CD4-positive, alpha-beta memory T cell (primary cell): Measurements from ENCODE around the gene CHST11. TPM values are rescaled to one million over a fixed set of nuclear protein-coding genes. Genes with fewer than 3 reads are reported as not detected.
A peak's percentile ranks its signal among the peaks of the same experiment; 100 is the strongest.
"Not testable (repeated sequence)": the region's sequence is repeated elsewhere in the genome, so short reads cannot be mapped to it uniquely, and the experiment has no call there.

ENCODE experiments used
- CTCF ChIA-PET: fragments of 350-600 bp; sonication (Branson Sonifier 250); formaldehyde crosslinking; loops from one replicate; lab custom pipeline; 2021; ENCODE audit warnings: inconsistent platforms; ENCODE audit not compliant: partially characterized antibody; lab: Charles Lee
- POLR2A ChIA-PET: fragments of 350-600 bp; sonication (Branson Sonifier 250); formaldehyde crosslinking; loops from one replicate; lab custom pipeline; 2021; ENCODE audit not compliant: partially characterized antibody; lab: Charles Lee
- DNase-seq, 5 donors: peaks; one replicate each; pipeline versions ENCODE4 v3.0.0 to v3.0.0-alpha.2; 2020 to 2022; ENCODE audit warnings: mixed read lengths in 1 of 5
- H3K27ac ChIP-seq: one replicate; pipeline ENCODE4 v1.7.0; 2013; ENCODE audit warnings: low read depth, low read length
- H3K27me3 ChIP-seq: 2 replicates; pipeline ENCODE4 v1.7.0; 2013; ENCODE audit warnings: mild to moderate bottlenecking, low read length, moderate library complexity; ENCODE audit not compliant: insufficient read depth
- H3K36me3 ChIP-seq: 2 replicates; pipeline ENCODE4 v1.7.0; 2013; ENCODE audit warnings: mild to moderate bottlenecking, low read length, moderate library complexity; ENCODE audit not compliant: insufficient read depth
- H3K4me1 ChIP-seq: 2 replicates; pipeline ENCODE4 v1.7.0; 2013; ENCODE audit warnings: mild to moderate bottlenecking, low read length, moderate library complexity; ENCODE audit not compliant: insufficient read depth
- H3K4me3 ChIP-seq, 2 donors: one replicate each; pipeline ENCODE4 v1.7.0; 2013; ENCODE audit warnings: low read length in 2 of 2, mild to moderate bottlenecking in 1 of 2
- H3K9me3 ChIP-seq, 2 donors: one replicate each; pipeline ENCODE4 v1.7.0; 2013; ENCODE audit warnings: low read length in 2 of 2, control low read depth in 1 of 2; ENCODE audit not compliant: control insufficient read depth in 1 of 2
- H3K27ac Mint-ChIP-seq, 7 donors: one replicate each; pipeline ENCODE4 v1.8.0; 2020 to 2021; ENCODE audit warnings: mixed read lengths in 7 of 7, mild to moderate bottlenecking in 6 of 7, inconsistent platforms in 3 of 7, moderate library complexity in 3 of 7
- H3K27me3 Mint-ChIP-seq, 2 donors: one replicate each; pipeline ENCODE4 v1.8.0; 2020 to 2021; ENCODE audit warnings: mixed read lengths in 2 of 2
- H3K36me3 Mint-ChIP-seq, 2 donors: one replicate each; pipeline ENCODE4 v1.8.0; 2020 to 2021; ENCODE audit warnings: mixed read lengths in 2 of 2, inconsistent platforms in 1 of 2, mild to moderate bottlenecking in 1 of 2
- H3K4me1 Mint-ChIP-seq, 4 donors: one replicate each; pipeline ENCODE4 v1.8.0; 2020 to 2021; ENCODE audit warnings: mixed read lengths in 4 of 4, mild to moderate bottlenecking in 1 of 4
- H3K4me3 Mint-ChIP-seq, 8 donors: one replicate each; pipeline ENCODE4 v1.8.0; 2020 to 2021; ENCODE audit warnings: mixed read lengths in 8 of 8, mild to moderate bottlenecking in 7 of 8, moderate library complexity in 6 of 8, inconsistent platforms in 3 of 8
- H3K9me3 Mint-ChIP-seq, 8 donors: one replicate each; pipeline ENCODE4 v1.8.0; 2020 to 2021; ENCODE audit warnings: mixed read lengths in 8 of 8, mild to moderate bottlenecking in 5 of 8, inconsistent platforms in 3 of 8, moderate library complexity in 1 of 8
- intact Hi-C: fragments of 100-400 bp; cut with micrococcal nuclease; formaldehyde crosslinking; loops from one replicate; pipeline ENCODE4 v1.15.1; 2023
- polyA plus RNA-seq, 2 donors: library from polyadenylated mRNA; unstranded; fragments of 300-500 nt; fragmentation: Illumina TruSeq; gene quantifications; one replicate each; pipeline ENCODE4 v1.2.3, GENCODE V29; 2021
- total RNA-seq, 2 experiments: library from RNA; stranded (reverse); gene quantifications; one replicate each; pipeline ENCODE4 v1.2.3, GENCODE V29; 2021

The CHST11 gene
- total and polyA plus RNA-seq, 4 experiments from 2014 or later: 55.1 to 64.6 (median 59.8) TPM

DNA sequence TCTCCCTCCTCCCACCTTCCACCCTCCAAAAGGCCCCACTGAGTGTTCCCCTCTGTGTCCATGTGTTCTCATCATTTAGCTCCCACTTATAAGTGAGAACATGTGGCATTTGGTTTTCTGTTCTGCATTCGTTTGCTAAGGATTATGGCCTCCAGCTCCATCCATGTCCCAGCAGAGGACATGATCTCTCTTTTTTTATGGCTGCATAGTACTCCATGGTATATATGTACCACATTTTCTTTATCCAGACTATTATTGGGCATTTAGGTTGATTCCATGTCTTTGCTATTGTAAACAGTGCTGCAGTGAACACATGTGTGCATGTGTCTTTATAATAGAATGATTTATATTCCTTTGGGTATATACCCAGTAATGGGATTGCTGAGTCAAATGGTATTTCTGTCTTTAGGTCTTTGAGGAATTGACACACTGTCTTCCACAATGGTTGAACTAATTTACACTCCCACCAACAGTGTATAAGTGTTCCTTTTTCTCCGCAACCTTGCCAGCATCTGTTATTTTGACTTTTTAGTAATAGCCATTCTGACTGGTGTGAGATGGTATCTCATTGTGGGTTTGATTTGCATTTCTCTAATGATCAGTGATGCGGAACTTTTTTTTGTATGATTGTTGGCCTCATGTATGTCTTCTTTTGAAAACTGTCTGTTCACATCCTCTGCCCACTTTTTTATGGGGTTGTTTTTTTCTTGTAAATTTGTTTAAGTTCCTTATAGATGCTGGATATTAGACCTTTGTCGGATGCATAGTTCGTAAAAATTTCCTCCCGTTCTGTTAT, 287.2 kb downstream of the CHST11 start:
- CTCF ChIA-PET, POLR2A ChIA-PET, H3K4me3 ChIP-seq, H3K4me3 Mint-ChIP-seq, H3K27ac ChIP-seq, H3K27me3 ChIP-seq, intact Hi-C loops, H3K9me3 ChIP-seq, H3K27me3 Mint-ChIP-seq, H3K36me3 Mint-ChIP-seq, H3K9me3 Mint-ChIP-seq, DNase-seq, H3K36me3 ChIP-seq: not testable (repeated sequence)
- peaks cover 60% of the 10 kb centered on the region for H3K4me1 ChIP-seq
- H3K4me1 Mint-ChIP-seq: peaks cover 64 to 86% (median 74%) of the 10 kb centered on the region in 4 donors
- H3K27ac Mint-ChIP-seq: peak overlapping the region in 2 of 7 donors; percentile 49 to 58

- Mint-ChIP-seq H3K27ac (peak overlapping the region; percentile 16 to 89 (median 55)), H3K9me3 (peaks cover 0 to 2% (median 0%) of the 10 kb centered on the region in 8 donors), H3K27me3 (no peaks in the 10 kb centered on the region), H3K36me3 (peaks cover 0 to 3% of the 10 kb centered on the region in 2 donors), H3K4me3 (peak overlapping the region in 3 of 8 donors; percentile 18 to 67 (median 26)), H3K4me1 (peaks cover 53 to 76% (median 66%) of the 10 kb centered on the region in 4 donors)
- POLR2A ChIA-PET: interaction anchor here (1.0 to 2.5 kb wide), 3 partner anchors 12 to 26 kb away, joined by 3 to 13 read pairs (median 5); no protein-coding TSS in a partner anchor
- H3K4me1 ChIP-seq: peaks cover 45% of the 10 kb centered on the region
- DNase-seq: no peak
- no peak overlapping the region for H3K27ac ChIP-seq
- H3K4me3 ChIP-seq: no peak overlapping the region
- CTCF ChIA-PET: interaction anchor here (0.7 kb wide), 1 partner anchor 289 kb away, joined by 3 read pairs; no protein-coding TSS in a partner anchor
- intact Hi-C loops: no loop called here
- H3K36me3 ChIP-seq: no peaks in the 10 kb centered on the region
- no peaks in the 10 kb centered on the region for H3K9me3 ChIP-seq
- no peaks in the 10 kb centered on the region for H3K27me3 ChIP-seq
These were observed 289.8 kb downstream of the CHST11 start for GRCh38 chr12:104746467-104747088.

DNA sequence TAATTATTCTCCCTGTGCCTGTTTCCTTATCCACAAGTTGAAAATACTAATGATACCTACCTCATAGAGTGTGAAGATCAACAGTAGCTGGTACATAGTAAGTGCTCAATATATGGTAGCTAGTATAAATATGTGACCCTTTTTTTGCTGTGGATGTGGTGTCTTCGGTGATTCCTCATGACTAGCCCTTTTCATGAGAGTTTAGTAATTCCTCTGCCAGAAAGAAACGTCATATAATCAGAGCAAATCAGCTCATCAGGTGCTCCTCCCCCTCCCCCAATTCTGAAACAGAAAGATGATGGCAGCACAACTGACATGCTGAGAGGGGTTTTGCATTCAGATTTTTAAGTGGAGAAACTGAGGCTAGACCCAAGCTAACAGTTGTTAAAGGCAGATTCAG, 290.6 kb downstream of the CHST11 start:
- Mint-ChIP-seq H3K9me3 (peaks cover 0 to 2% (median 0%) of the 10 kb centered on the region in 8 donors), H3K4me1 (peaks cover 55 to 79% (median 66%) of the 10 kb centered on the region in 4 donors), H3K27me3 (no peaks in the 10 kb centered on the region), H3K36me3 (peaks cover 0 to 6% of the 10 kb centered on the region in 2 donors), H3K4me3 (peak overlapping the region in 7 of 8 donors; percentile 22 to 79 (median 63)), H3K27ac (peak overlapping the region in 6 of 7 donors; percentile 43 to 89 (median 64))
- intact Hi-C loops: no loop called here
- no peak for DNase-seq
- ChIA-PET POLR2A (interaction anchor here (0.8 to 2.5 kb wide), 6 partner anchors 8 to 443 kb away, joined by 3 to 13 read pairs (median 3); partner anchors contain the start of gene EID3), CTCF (interaction anchor here (0.7 to 1.5 kb wide), 2 partner anchors 290 to 366 kb away, joined by 3 read pairs; no protein-coding TSS in a partner anchor)
- Histone ChIP-seq H3K27ac (no peak overlapping the region), H3K9me3 (no peaks in the 10 kb centered on the region), H3K27me3 (no peaks in the 10 kb centered on the region), H3K4me3 (no peak overlapping the region), H3K36me3 (no peaks in the 10 kb centered on the region), H3K4me1 (peaks cover 45% of the 10 kb centered on the region)

GRCh38 chr12:104747955-104748354, 291.2 kb downstream of the CHST11 start:
- CTCF ChIA-PET: interaction anchor here (1.5 kb wide), 1 partner anchor 367 kb away, joined by 3 read pairs; no protein-coding TSS in a partner anchor
- Mint-ChIP-seq H3K27ac (peak overlapping the region; percentile 43 to 89 (median 65)), H3K27me3 (no peaks in the 10 kb centered on the region), H3K4me1 (peaks cover 54 to 79% (median 66%) of the 10 kb centered on the region in 4 donors), H3K9me3 (peaks cover 0 to 1% (median 0%) of the 10 kb centered on the region in 8 donors), H3K36me3 (peaks cover 0 to 6% of the 10 kb centered on the region in 2 donors), H3K4me3 (peak overlapping the region in 7 of 8 donors; percentile 53 to 79 (median 67))
- intact Hi-C loops: no loop called here
- Histone ChIP-seq H3K27ac (no peak overlapping the region), H3K4me3 (peak overlapping the region in 1 of 2 donors; percentile 5), H3K4me1 (peaks cover 45% of the 10 kb centered on the region), H3K36me3 (no peaks in the 10 kb centered on the region), H3K27me3 (no peaks in the 10 kb centered on the region), H3K9me3 (no peaks in the 10 kb centered on the region)
- POLR2A ChIA-PET: interaction anchor here (0.8 to 2.5 kb wide), 6 partner anchors 9 to 444 kb away, joined by 3 to 13 read pairs (median 4); partner anchors contain the start of gene EID3
- DNase-seq: peak in 4 of 5 donors; percentile 15 to 32 (median 24)

- peaks cover under 1 to 6% of the 10 kb centered on the region in 2 donors for H3K36me3 Mint-ChIP-seq
- H3K4me1 Mint-ChIP-seq: peaks cover 55 to 79% (median 69%) of the 10 kb centered on the region in 4 donors
- ChIA-PET CTCF (interaction anchor here (1.5 to 1.6 kb wide), 2 partner anchors 15 to 367 kb away, joined by 3 read pairs; no protein-coding TSS in a partner anchor), POLR2A (interaction anchor here (0.9 to 2.5 kb wide), 4 partner anchors 9 to 444 kb away, joined by 3 to 13 read pairs (median 4); partner anchors contain the start of gene EID3)
- intact Hi-C loops: no loop called here
- Histone ChIP-seq H3K27ac (no peak overlapping the region), H3K4me1 (peaks cover 45% of the 10 kb centered on the region), H3K4me3 (peak overlapping the region in 1 of 2 donors; percentile 5), H3K27me3 (no peaks in the 10 kb centered on the region), H3K36me3 (no peaks in the 10 kb centered on the region), H3K9me3 (no peaks in the 10 kb centered on the region)
- peak overlapping the region; percentile 43 to 89 (median 65) for H3K27ac Mint-ChIP-seq
- peak overlapping the region in 5 of 8 donors; percentile 14 to 68 (median 67) for H3K4me3 Mint-ChIP-seq
- no peaks in the 10 kb centered on the region for H3K9me3 Mint-ChIP-seq
- no peaks in the 10 kb centered on the region for H3K27me3 Mint-ChIP-seq
- DNase-seq: no peak
These were observed 291.6 kb downstream of the CHST11 start for GRCh38 chr12:104748356-104748755.

GRCh38 chr12:104748790-104749189, 292.0 kb downstream of the CHST11 start:
- intact Hi-C loops: no loop called here
- H3K27me3 ChIP-seq: no peaks in the 10 kb centered on the region
- peaks cover 57 to 76% (median 68%) of the 10 kb centered on the region in 4 donors for H3K4me1 Mint-ChIP-seq
- peaks cover 2 to 4% of the 10 kb centered on the region in 2 donors for H3K36me3 Mint-ChIP-seq
- H3K4me3 ChIP-seq: no peak overlapping the region
- no peaks in the 10 kb centered on the region for H3K9me3 Mint-ChIP-seq
- ChIA-PET POLR2A (no interaction called here), CTCF (interaction anchor here (1.0 to 1.6 kb wide), 4 partner anchors 10 to 367 kb away, joined by 3 to 4 read pairs (median 3); no protein-coding TSS in a partner anchor)
- no peaks in the 10 kb centered on the region for H3K9me3 ChIP-seq
- H3K4me3 Mint-ChIP-seq: peak overlapping the region in 1 of 8 donors; percentile 18
- H3K4me1 ChIP-seq: peaks cover 45% of the 10 kb centered on the region
- DNase-seq: no peak
- H3K27ac ChIP-seq: no peak overlapping the region
- peak overlapping the region; percentile 8 to 48 (median 33) for H3K27ac Mint-ChIP-seq
- no peaks in the 10 kb centered on the region for H3K36me3 ChIP-seq
- H3K27me3 Mint-ChIP-seq: no peaks in the 10 kb centered on the region
